Transverse colon (tissue), 4 donors: Measurements from ENCODE around the gene KTN1. TPM values are rescaled to one million over a fixed set of nuclear protein-coding genes. Genes with fewer than 3 reads are reported as not detected.

Source experiments
- DNase-seq: peaks from one replicate; pipeline ENCODE4 v3.0.0-alpha.2; 2019
- H3K27ac ChIP-seq, 4 donors: fragments of 200-600 bp; sonication (generic); 2 replicates each; pipeline ENCODE4 v1.5.1; 2016 to 2018; ENCODE audit warnings: inconsistent platforms in 4 of 4
- H3K27me3 ChIP-seq: fragments of 200-600 bp; sonication (generic); 2 replicates; pipeline ENCODE4 v1.5.1; 2017; ENCODE audit warnings: inconsistent platforms
- H3K36me3 ChIP-seq, 4 donors: fragments of 200-600 bp; sonication (generic); 2 replicates each; pipeline ENCODE4 v1.5.1; 2017 to 2019; ENCODE audit warnings: inconsistent platforms in 4 of 4
- H3K4me1 ChIP-seq, 4 donors: fragments of 200-600 bp; sonication (generic); 2 replicates each; pipeline ENCODE4 v1.5.1; 2017 to 2020; ENCODE audit warnings: inconsistent platforms in 4 of 4
- H3K4me3 ChIP-seq, 4 donors: fragments of 200-600 bp; sonication (generic); 1 replicate in 1 of 4; 2 replicates in 3 of 4; pipeline versions ENCODE4 v1.5.1 to v1.6.1; 2017 to 2019; ENCODE audit warnings: inconsistent platforms in 4 of 4
- H3K9me3 ChIP-seq, 2 donors: fragments of 200-600 bp; sonication (generic); 2 replicates each; pipeline ENCODE4 v1.5.1; 2017 to 2019; ENCODE audit warnings: inconsistent platforms in 2 of 2
- EP300 ChIP-seq: sonication (generic); formaldehyde crosslinking; IDR thresholded peaks from one replicate; pipeline ENCODE4 v1.6.1; 2017; ENCODE audit warnings: antibody characterized with exemption, low read depth
- POLR2A ChIP-seq: fragments of 450-650 bp; IDR thresholded peaks from one replicate; pipeline ENCODE4 v1.6.1; 2016; ENCODE audit warnings: antibody characterized with exemption, mild to moderate bottlenecking, moderate library complexity
- POLR2AphosphoS5 ChIP-seq, 3 donors: sonication (generic); formaldehyde crosslinking; IDR thresholded peaks; one replicate each; pipeline ENCODE4 v1.6.1; 2016; ENCODE audit warnings: antibody characterized with exemption in 3 of 3
- WGBS, 2 donors: methylation state at CpG; one replicate each; pipeline ENCODE4 v1.1.5; 2018; ENCODE audit warnings: low coverage in 1 of 2; 5-methylcytosine and 5-hydroxymethylcytosine counted together
- in situ Hi-C, 4 donors: fragments of 200-750 bp; cut with MboI; loops; one replicate each; pipeline versions ENCODE4 v1.15.0 to v1.15.1; 2017; ENCODE audit warnings: low sequenced_read_pairs in 3 of 4, low pct_ligation_motif_present in 1 of 4, low pct_unique_long_range_greater_than_20kb in 1 of 4
- intact Hi-C: fragments of 100-400 bp; cut with DNase I; formaldehyde crosslinking; loops from one replicate; pipeline ENCODE4 v1.15.1; 2023; ENCODE audit warnings: low total_unique reads
- total RNA-seq, 4 donors: library from RNA; depleted of rRNA; stranded (reverse); fragments of >200 nt; gene quantifications; one replicate each; pipeline ENCODE4 v1.1.0, GENCODE V29; 2016
- TF ChIP-seq, protein P1 (sequence below), 5 experiments: fragments of 200-600 bp in 3 of 5; fragments of 450-650 bp in 2 of 5; sonication (generic) in 3 of 5; IDR thresholded peaks; 1 replicate in 2 of 5; 2 replicates in 3 of 5; pipeline ENCODE4 v1.5.1; 2016 to 2017; ENCODE audit warnings: antibody characterized with exemption in 5 of 5, inconsistent platforms in 3 of 5, mild to moderate bottlenecking in 2 of 5, moderate library complexity in 1 of 5

KTN1 gene
- total RNA-seq, 4 donors from 2014 or later, result 101 to 279 (median 129) TPM

DNA sequence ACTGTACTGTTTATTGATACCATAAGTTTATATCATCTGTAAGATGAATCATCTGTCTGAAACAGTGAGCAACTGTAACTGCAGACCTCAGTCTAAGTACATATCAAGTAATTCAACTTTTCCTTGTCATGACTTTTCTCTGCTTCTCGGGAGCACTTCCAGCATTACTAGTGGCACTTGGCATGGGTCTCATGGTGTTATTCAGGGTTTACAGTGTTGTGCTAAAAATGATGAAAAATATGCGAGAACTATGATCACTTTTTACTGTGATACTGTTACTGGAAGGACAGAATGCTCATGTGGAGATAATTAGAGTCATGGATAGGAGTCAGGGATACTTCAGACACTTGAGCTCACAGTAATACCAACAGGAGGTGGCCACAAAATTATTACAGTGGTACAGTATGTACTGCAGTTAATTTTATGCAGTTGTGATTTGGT is 8.3 kb downstream of the KTN1 start:
- 27 to 52% methylated on average over 1 to 2 of the region's 2 CpGs for WGBS, 2 donors
- in situ Hi-C loops, result no loop called here
- Histone ChIP-seq H3K9me3 (no peaks in the 10 kb centered on the region), H3K27ac (peak overlapping the region; percentile 6 to 43 (median 18)), H3K4me1 (peaks cover 39 to 93% (median 64%) of the 10 kb centered on the region in 4 donors), H3K27me3 (no peaks in the 10 kb centered on the region), H3K4me3 (no peak overlapping the region), H3K36me3 (no peaks in the 10 kb centered on the region)
- TF ChIP-seq POLR2A, result no peak
- TF ChIP-seq EP300, result no peak
- TF ChIP-seq POLR2AphosphoS5 (IDR thresholded peaks at IDR 0.05), result no peak
- TF ChIP-seq, protein P1, sequence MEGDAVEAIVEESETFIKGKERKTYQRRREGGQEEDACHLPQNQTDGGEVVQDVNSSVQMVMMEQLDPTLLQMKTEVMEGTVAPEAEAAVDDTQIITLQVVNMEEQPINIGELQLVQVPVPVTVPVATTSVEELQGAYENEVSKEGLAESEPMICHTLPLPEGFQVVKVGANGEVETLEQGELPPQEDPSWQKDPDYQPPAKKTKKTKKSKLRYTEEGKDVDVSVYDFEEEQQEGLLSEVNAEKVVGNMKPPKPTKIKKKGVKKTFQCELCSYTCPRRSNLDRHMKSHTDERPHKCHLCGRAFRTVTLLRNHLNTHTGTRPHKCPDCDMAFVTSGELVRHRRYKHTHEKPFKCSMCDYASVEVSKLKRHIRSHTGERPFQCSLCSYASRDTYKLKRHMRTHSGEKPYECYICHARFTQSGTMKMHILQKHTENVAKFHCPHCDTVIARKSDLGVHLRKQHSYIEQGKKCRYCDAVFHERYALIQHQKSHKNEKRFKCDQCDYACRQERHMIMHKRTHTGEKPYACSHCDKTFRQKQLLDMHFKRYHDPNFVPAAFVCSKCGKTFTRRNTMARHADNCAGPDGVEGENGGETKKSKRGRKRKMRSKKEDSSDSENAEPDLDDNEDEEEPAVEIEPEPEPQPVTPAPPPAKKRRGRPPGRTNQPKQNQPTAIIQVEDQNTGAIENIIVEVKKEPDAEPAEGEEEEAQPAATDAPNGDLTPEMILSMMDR (IDR thresholded peaks at IDR 0.05), result no peak
- DNase-seq, result no peak
- intact Hi-C loops, result no loop called here

- H3K27ac ChIP-seq, result no peak overlapping the region
- H3K4me1 ChIP-seq, result peaks cover 31 to 93% (median 63%) of the 10 kb centered on the region in 4 donors
- H3K36me3 ChIP-seq, result no peaks in the 10 kb centered on the region
- H3K4me3 ChIP-seq, result no peak overlapping the region
- no peak for TF ChIP-seq POLR2AphosphoS5 (IDR thresholded peaks at IDR 0.05)
- no peak for DNase-seq
- in situ Hi-C loops, result no loop called here
- no peaks in the 10 kb centered on the region for H3K27me3 ChIP-seq
- intact Hi-C loops, result no loop called here
- 83 to 88% methylated on average over 6 of the region's 6 CpGs for WGBS, 2 donors
- no peaks in the 10 kb centered on the region for H3K9me3 ChIP-seq
Observed at GRCh38 chr14:55589171-55589570, 9.2 kb downstream of the KTN1 start.

DNA sequence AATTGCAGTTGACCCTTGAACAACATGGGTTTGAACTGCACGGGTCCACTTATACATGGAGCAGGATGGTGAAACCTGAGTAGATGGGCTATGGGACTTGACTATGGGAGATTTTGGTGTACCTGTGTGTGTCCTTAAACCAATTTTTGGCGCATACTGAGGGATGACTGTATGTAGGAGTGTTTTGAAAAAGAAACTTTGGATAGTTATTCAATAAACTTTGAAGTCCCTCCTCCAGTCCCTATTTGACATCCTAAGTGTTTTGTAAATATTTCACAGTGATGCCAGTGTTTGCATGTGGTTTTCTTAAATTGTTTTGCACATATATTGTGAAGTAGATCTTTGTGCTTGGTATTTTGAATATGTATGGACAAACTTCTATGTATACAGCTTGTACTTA is 12.4 kb downstream of the KTN1 start:
- in situ Hi-C loops (no loop called here), intact Hi-C loops (no loop called here)
- no peak for DNase-seq
- Histone ChIP-seq H3K27ac (no peak overlapping the region), H3K36me3 (no peaks in the 10 kb centered on the region), H3K27me3 (no peaks in the 10 kb centered on the region), H3K4me3 (no peak overlapping the region), H3K4me1 (peaks cover 17 to 76% (median 45%) of the 10 kb centered on the region in 4 donors), H3K9me3 (no peaks in the 10 kb centered on the region)
- 67 to 74% methylated on average over 2 of the region's 2 CpGs for WGBS, 2 donors
- TF ChIP-seq POLR2AphosphoS5 (IDR thresholded peaks at IDR 0.05), result no peak
- no peak for TF ChIP-seq EP300
- TF ChIP-seq, protein P1 (IDR thresholded peaks at IDR 0.05), result no peak
- TF ChIP-seq POLR2A, result no peak

- in situ Hi-C loops (no loop called here), intact Hi-C loops (no loop called here)
- 24 to 46% methylated on average over 2 of the region's 2 CpGs for WGBS, 2 donors
Observed at GRCh38 chr14:55593698-55594097, 13.7 kb downstream of the KTN1 start.

More at GRCh38 chr14:55593698-55594097, 13.7 kb downstream of the KTN1 start:
- Histone ChIP-seq H3K4me3 (peak overlapping the region in 1 of 4 donors; percentile 18), H3K4me1 (peaks cover 7 to 68% (median 34%) of the 10 kb centered on the region in 4 donors), H3K9me3 (no peaks in the 10 kb centered on the region), H3K27ac (peak overlapping the region; percentile 32 to 47 (median 45)), H3K36me3 (no peaks in the 10 kb centered on the region), H3K27me3 (no peaks in the 10 kb centered on the region)
- DNase-seq, result no peak
- TF ChIP-seq POLR2AphosphoS5 (IDR thresholded peaks at IDR 0.05) (no peak), EP300 (no peak), POLR2A (no peak)
- TF ChIP-seq, protein P1 (IDR thresholded peaks at IDR 0.05), result no peak
